ENCODE measurements around the gene EFCAB8.

DNA sequence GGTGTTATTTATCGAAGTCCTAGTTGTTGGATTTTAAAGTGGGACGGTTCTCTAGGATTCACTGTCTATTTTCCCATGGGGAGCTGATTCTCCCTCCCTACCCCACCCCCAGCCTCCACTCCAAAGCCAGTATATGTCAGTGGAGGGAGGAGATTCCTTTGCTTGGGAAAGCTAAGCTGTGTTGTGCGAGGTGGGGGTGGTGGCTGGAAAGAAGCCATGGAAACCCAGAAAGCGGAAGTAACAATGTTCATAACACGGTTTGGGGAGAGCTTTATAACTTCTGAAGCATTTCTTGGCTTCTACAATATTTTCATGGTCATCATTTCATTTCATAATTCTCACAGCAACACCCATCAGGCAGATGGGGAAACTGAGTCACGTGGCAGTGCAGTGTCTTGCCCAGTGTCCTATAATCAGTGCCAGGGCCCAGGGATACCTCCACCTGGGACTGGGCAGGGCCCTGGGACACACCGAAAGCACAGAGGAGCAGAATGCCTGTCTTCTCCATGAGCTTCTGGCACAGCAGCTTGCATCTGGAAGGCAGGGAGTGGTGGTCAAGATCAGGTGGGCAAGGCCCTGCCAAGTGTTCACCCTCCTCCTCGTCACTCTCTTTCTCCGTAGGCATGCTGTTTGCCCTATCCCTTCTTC is 141.0 kb downstream of the EFCAB8 start:
- TF ChIP-seq, protein P1, sequence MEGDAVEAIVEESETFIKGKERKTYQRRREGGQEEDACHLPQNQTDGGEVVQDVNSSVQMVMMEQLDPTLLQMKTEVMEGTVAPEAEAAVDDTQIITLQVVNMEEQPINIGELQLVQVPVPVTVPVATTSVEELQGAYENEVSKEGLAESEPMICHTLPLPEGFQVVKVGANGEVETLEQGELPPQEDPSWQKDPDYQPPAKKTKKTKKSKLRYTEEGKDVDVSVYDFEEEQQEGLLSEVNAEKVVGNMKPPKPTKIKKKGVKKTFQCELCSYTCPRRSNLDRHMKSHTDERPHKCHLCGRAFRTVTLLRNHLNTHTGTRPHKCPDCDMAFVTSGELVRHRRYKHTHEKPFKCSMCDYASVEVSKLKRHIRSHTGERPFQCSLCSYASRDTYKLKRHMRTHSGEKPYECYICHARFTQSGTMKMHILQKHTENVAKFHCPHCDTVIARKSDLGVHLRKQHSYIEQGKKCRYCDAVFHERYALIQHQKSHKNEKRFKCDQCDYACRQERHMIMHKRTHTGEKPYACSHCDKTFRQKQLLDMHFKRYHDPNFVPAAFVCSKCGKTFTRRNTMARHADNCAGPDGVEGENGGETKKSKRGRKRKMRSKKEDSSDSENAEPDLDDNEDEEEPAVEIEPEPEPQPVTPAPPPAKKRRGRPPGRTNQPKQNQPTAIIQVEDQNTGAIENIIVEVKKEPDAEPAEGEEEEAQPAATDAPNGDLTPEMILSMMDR (IDR thresholded peaks at IDR 0.05; ENCODE audit: low read depth, low read length, poor library complexity, severe bottlenecking) = no peak
- no peak for TF ChIP-seq EZH2phosphoT487 (IDR thresholded peaks at IDR 0.05; ENCODE audit: borderline replicate concordance, low read length)
